Measurements from ENCODE around the gene POP7.

POP7 gene

GRCh38 chr7:100686201-100686821, 19.6 kb upstream of the POP7 start:
- no peak for TF ChIP-seq ZNF8 (CRISPR knock-in tag; IDR thresholded peaks at IDR 0.05)
- TF ChIP-seq SNAI2 (CRISPR knock-in tag; IDR thresholded peaks at IDR 0.05), result no peak
- TF ChIP-seq CSDC2 (CRISPR knock-in tag; IDR thresholded peaks at IDR 0.05), result no peak
- TF ChIP-seq OSR1 (CRISPR knock-in tag; IDR thresholded peaks at IDR 0.05), result no peak
- no peak for TF ChIP-seq POU6F1 (CRISPR knock-in tag; IDR thresholded peaks at IDR 0.05; ENCODE audit: borderline replicate concordance, low read depth)
- no peak for TF ChIP-seq CREB5 (CRISPR knock-in tag; IDR thresholded peaks at IDR 0.05; ENCODE audit: low read depth)
- no peak for TF ChIP-seq BACH2 (CRISPR knock-in tag; IDR thresholded peaks at IDR 0.05; ENCODE audit: borderline replicate concordance)
- no peak for TF ChIP-seq ISL1 (CRISPR knock-in tag; IDR thresholded peaks at IDR 0.05)
- TF ChIP-seq ESRRG (CRISPR knock-in tag; IDR thresholded peaks at IDR 0.05), result no peak
- no peak for TF ChIP-seq TOX (CRISPR knock-in tag; IDR thresholded peaks at IDR 0.05; ENCODE audit: borderline replicate concordance)
- ATAC-seq, result no peak

GRCh38 chr7:100686822-100687211, 19.1 kb upstream of the POP7 start:
- no peak for TF ChIP-seq ZNF70 (CRISPR knock-in tag; IDR thresholded peaks at IDR 0.05)
- TF ChIP-seq PPARA (CRISPR knock-in tag; IDR thresholded peaks at IDR 0.05; ENCODE audit: borderline replicate concordance), result no peak
- no peak for TF ChIP-seq RARB (CRISPR knock-in tag; IDR thresholded peaks at IDR 0.05)
- no peak for TF ChIP-seq ESRRG (CRISPR knock-in tag; IDR thresholded peaks at IDR 0.05)
- ATAC-seq, result no peak

GRCh38 chr7:100687261-100687660, 18.7 kb upstream of the POP7 start:
- TF ChIP-seq BACH2 (CRISPR knock-in tag; IDR thresholded peaks at IDR 0.05; ENCODE audit: borderline replicate concordance) (no peak), RARB (CRISPR knock-in tag; IDR thresholded peaks at IDR 0.05) (no peak), CSRNP3 (CRISPR knock-in tag; IDR thresholded peaks at IDR 0.05) (no peak), ZFP3 (CRISPR knock-in tag; IDR thresholded peaks at IDR 0.05) (no peak), TSHZ2 (CRISPR knock-in tag; IDR thresholded peaks at IDR 0.05) (no peak), ESRRG (CRISPR knock-in tag; IDR thresholded peaks at IDR 0.05) (no peak)
- ATAC-seq, result no peak

GRCh38 chr7:100687751-100688300, 18.1 kb upstream of the POP7 start:
- no peak for TF ChIP-seq ZFP30 (CRISPR knock-in tag; IDR thresholded peaks at IDR 0.05)
- no peak for TF ChIP-seq TCF4 (CRISPR knock-in tag; IDR thresholded peaks at IDR 0.05; ENCODE audit: borderline replicate concordance)
- no peak for TF ChIP-seq POU6F1 (CRISPR knock-in tag; IDR thresholded peaks at IDR 0.05; ENCODE audit: borderline replicate concordance, low read depth)
- no peak for TF ChIP-seq ESRRG (CRISPR knock-in tag; IDR thresholded peaks at IDR 0.05)
- TF ChIP-seq PPARA (CRISPR knock-in tag; IDR thresholded peaks at IDR 0.05; ENCODE audit: borderline replicate concordance), result no peak
- TF ChIP-seq PATZ1 (CRISPR knock-in tag; IDR thresholded peaks at IDR 0.05; ENCODE audit: borderline replicate concordance), result no peak
- no peak for TF ChIP-seq ZNF8 (CRISPR knock-in tag; IDR thresholded peaks at IDR 0.05)
- TF ChIP-seq SNAI2 (CRISPR knock-in tag; IDR thresholded peaks at IDR 0.05), result no peak
- no peak for TF ChIP-seq ZNF70 (CRISPR knock-in tag; IDR thresholded peaks at IDR 0.05)
- TF ChIP-seq TSHZ2 (CRISPR knock-in tag; IDR thresholded peaks at IDR 0.05), result no peak
- ATAC-seq, result no peak
